ENCODE data around the gene FAM50A. TPM values are rescaled to one million over a fixed set of nuclear protein-coding genes. Genes with fewer than 3 reads are reported as not detected.

The FAM50A gene
- total RNA-seq, 1 experiment from 2014 or later: 53.8 TPM

DNA sequence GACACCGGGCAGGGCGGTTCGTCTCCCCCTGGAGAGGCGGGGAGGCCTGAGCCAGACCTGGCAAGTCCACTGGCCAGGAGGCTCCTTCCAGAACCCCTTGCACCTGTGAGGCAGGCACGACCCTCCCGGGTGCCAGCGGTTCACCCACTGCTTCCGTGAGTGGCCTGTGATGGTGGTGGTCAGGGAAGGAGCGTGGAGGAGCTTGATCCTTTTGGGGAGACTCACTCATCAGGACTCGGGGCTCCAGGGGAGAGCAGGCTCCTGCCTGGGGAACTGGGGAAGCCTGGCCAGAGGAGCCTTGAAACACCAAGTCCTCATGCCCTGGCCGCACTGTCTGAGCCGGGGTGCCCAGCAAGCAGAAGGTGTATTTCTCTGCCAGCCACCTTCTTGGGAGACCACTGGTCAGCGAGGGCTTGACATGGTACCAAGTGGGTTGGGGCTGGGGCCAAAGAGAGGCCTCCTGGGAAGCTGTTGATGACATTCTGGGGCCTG, 860 bp downstream of the FAM50A start:
- Histone ChIP-seq H3K27me3 (ENCODE audit: low read length) (no peaks in the 10 kb centered on the region), H3F3A (ENCODE audit: low read length, unreplicated experiment) (no peaks in the 10 kb centered on the region), H2AFZ (ENCODE audit: low read length) (peak overlapping the region; percentile 74; the same call in 1 of the 2 replicates), H3K4me2 (ENCODE audit: low read length) (peak overlapping the region; percentile 93), H3K4me3 (ENCODE audit: low read length) (peak overlapping the region; percentile 93), H3K79me2 (ENCODE audit: low read length) (peaks cover 27% of the 10 kb centered on the region), H3K9ac (ENCODE audit: low read length) (peak overlapping the region; percentile 85), H3K9me3 (ENCODE audit: low read length) (no peaks in the 10 kb centered on the region), H3K36me3 (ENCODE audit: low read depth, low read length) (peaks cover 4% of the 10 kb centered on the region; the same call in 1 of the 2 replicates), H3K4me1 (ENCODE audit: insufficient read depth, low read length) (peaks cover 23% of the 10 kb centered on the region), H4K20me1 (ENCODE audit: low read length) (no peaks in the 10 kb centered on the region), H3K9me2 (replicated peaks; ENCODE audit: low read length) (no peaks in the 10 kb centered on the region), H3K27ac (ENCODE audit: low read length) (no peak overlapping the region)
- DNase-seq (no peak), ATAC-seq (no peak)
- CTCF ChIA-PET: no interaction called here
- POLR2A ChIA-PET (ENCODE audit: unreplicated experiment): no interaction called here
- intact Hi-C loops (cut with micrococcal nuclease): loop anchor here (5.0 kb wide), 1 partner anchor 32 kb away; the partner anchor contains the start of gene LAGE3
- no TSS peak for BruUV-seq (replicated peaks)
- no peak for TF ChIP-seq EZH2 (IDR thresholded peaks at IDR 0.05; ENCODE audit: low read length, unreplicated experiment)
- TF ChIP-seq, protein P1, sequence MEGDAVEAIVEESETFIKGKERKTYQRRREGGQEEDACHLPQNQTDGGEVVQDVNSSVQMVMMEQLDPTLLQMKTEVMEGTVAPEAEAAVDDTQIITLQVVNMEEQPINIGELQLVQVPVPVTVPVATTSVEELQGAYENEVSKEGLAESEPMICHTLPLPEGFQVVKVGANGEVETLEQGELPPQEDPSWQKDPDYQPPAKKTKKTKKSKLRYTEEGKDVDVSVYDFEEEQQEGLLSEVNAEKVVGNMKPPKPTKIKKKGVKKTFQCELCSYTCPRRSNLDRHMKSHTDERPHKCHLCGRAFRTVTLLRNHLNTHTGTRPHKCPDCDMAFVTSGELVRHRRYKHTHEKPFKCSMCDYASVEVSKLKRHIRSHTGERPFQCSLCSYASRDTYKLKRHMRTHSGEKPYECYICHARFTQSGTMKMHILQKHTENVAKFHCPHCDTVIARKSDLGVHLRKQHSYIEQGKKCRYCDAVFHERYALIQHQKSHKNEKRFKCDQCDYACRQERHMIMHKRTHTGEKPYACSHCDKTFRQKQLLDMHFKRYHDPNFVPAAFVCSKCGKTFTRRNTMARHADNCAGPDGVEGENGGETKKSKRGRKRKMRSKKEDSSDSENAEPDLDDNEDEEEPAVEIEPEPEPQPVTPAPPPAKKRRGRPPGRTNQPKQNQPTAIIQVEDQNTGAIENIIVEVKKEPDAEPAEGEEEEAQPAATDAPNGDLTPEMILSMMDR (conservative IDR thresholded peaks at IDR 0.05; ENCODE audit: low read depth, low read length): no peak

DNA sequence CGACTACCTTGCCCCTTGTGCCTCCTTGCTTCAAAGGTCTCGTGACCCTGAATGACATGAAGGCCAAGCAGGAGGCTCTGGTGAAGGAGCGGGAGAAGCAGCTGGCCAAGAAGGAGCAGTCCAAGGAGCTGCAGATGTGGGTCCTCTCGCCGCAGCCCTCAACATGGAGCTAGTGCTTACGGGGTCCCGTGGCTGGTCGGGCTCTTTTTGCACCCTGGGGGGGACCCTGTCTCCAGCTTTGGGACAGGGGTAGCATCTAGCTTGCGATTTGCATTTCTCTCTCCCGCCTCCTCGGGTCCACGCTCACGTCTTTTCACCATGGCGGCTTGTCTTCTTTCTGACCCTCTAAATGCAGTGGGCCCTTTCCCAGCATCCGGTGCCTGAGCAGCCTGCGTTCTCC, 1.8 kb downstream of the FAM50A start:
- H3K9me2 ChIP-seq (replicated peaks; ENCODE audit: low read length): no peaks in the 10 kb centered on the region
- POLR2A ChIA-PET (ENCODE audit: unreplicated experiment): no interaction called here
- peaks cover 23% of the 10 kb centered on the region for H3K4me1 ChIP-seq (ENCODE audit: insufficient read depth, low read length)
- no peak overlapping the region for H2AFZ ChIP-seq (ENCODE audit: low read length)
- CTCF ChIA-PET: no interaction called here
- H3K4me2 ChIP-seq (ENCODE audit: low read length): no peak overlapping the region
- no peak for DNase-seq
- H3K27me3 ChIP-seq (ENCODE audit: low read length): no peaks in the 10 kb centered on the region
- H3K4me3 ChIP-seq (ENCODE audit: low read length): no peak overlapping the region
- H3K36me3 ChIP-seq (ENCODE audit: low read depth, low read length): peaks cover 10% of the 10 kb centered on the region; the same call in 1 of the 2 replicates
- H3K9ac ChIP-seq (ENCODE audit: low read length): no peak overlapping the region
- BruUV-seq (replicated peaks): no TSS peak
- no peak for TF ChIP-seq EZH2phosphoT487 (IDR thresholded peaks at IDR 0.05; ENCODE audit: borderline replicate concordance, low read length)
- TF ChIP-seq, protein P1 (conservative IDR thresholded peaks at IDR 0.05; ENCODE audit: low read depth, low read length): no peak
- TF ChIP-seq EZH2 (IDR thresholded peaks at IDR 0.05; ENCODE audit: low read length, unreplicated experiment): no peak
- no peak overlapping the region for H3K27ac ChIP-seq (ENCODE audit: low read length)
- peaks cover 18% of the 10 kb centered on the region for H3K79me2 ChIP-seq (ENCODE audit: low read length)
- ATAC-seq: no peak
- H3K9me3 ChIP-seq (ENCODE audit: low read length): no peaks in the 10 kb centered on the region
- H3F3A ChIP-seq (ENCODE audit: low read length, unreplicated experiment): no peaks in the 10 kb centered on the region
- no peaks in the 10 kb centered on the region for H4K20me1 ChIP-seq (ENCODE audit: low read length)
- intact Hi-C loops (cut with micrococcal nuclease): no loop called here

DNA sequence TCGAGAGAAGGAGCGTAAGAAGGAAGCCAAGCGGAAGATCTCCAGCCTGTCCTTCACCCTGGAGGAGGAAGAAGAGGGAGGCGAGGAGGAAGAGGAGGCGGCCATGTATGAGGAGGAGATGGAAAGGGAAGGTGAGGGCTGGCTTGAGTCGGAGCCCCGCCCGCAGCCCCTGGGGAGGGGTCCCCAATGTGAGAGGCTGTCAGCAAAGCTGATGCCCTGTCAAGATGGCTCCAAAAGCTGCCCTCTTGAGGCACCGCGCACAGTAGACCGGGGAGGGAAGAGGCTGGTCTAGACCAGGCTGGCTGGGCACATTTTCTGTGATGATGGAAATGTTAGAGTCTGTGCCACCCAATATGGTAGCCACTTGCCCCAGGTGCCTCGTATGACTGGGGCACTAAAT, 2.5 kb downstream of the FAM50A start:
- no peak overlapping the region for H3K9ac ChIP-seq (ENCODE audit: low read length)
- H3K9me3 ChIP-seq (ENCODE audit: low read length): no peaks in the 10 kb centered on the region
- no peaks in the 10 kb centered on the region for H3F3A ChIP-seq (ENCODE audit: low read length, unreplicated experiment)
- peaks cover 10% of the 10 kb centered on the region; the same call in 1 of the 2 replicates for H3K36me3 ChIP-seq (ENCODE audit: low read depth, low read length)
- POLR2A ChIA-PET (ENCODE audit: unreplicated experiment): no interaction called here
- no peak overlapping the region for H3K4me2 ChIP-seq (ENCODE audit: low read length)
- ATAC-seq (no peak), DNase-seq (no peak)
- CTCF ChIA-PET: no interaction called here
- H2AFZ ChIP-seq (ENCODE audit: low read length): no peak overlapping the region
- no TSS peak for BruUV-seq (replicated peaks)
- intact Hi-C loops (cut with micrococcal nuclease): no loop called here
- H3K27me3 ChIP-seq (ENCODE audit: low read length): no peaks in the 10 kb centered on the region
- H3K79me2 ChIP-seq (ENCODE audit: low read length): peaks cover 16% of the 10 kb centered on the region
- no peaks in the 10 kb centered on the region for H4K20me1 ChIP-seq (ENCODE audit: low read length)
- H3K27ac ChIP-seq (ENCODE audit: low read length): no peak overlapping the region
- TF ChIP-seq EZH2 (IDR thresholded peaks at IDR 0.05; ENCODE audit: low read length, unreplicated experiment): no peak
- TF ChIP-seq EZH2phosphoT487 (IDR thresholded peaks at IDR 0.05; ENCODE audit: borderline replicate concordance, low read length): no peak
- TF ChIP-seq, protein P1 (conservative IDR thresholded peaks at IDR 0.05; ENCODE audit: low read depth, low read length): no peak
- H3K9me2 ChIP-seq (replicated peaks; ENCODE audit: low read length): no peaks in the 10 kb centered on the region
- no peak overlapping the region for H3K4me3 ChIP-seq (ENCODE audit: low read length)
- peaks cover 23% of the 10 kb centered on the region for H3K4me1 ChIP-seq (ENCODE audit: insufficient read depth, low read length)

All from PC-3 (cell line).